GM19035 (cell line): Measurements from ENCODE around the gene RNF8.
"Not testable (repeated sequence)": the region's sequence is repeated elsewhere in the genome, so short reads cannot be mapped to it uniquely, and the experiment has no call there.

ENCODE experiments used
- ATAC-seq: cut with Tn5 transposase; IDR thresholded peaks from one replicate; pipeline ENCODE4 v1.9.1; 2021; ENCODE audit not compliant: unreplicated experiment

RNF8 gene

GRCh38 chr6:37353761-37354525 lies at the start of gene RNF8:
Gene RNF8, plus strand, starts transcription at chr6:37353983. Its CDS starts 182 bp downstream, at chr6:37354165.
- ATAC-seq: peak; percentile 93

GRCh38 chr6:37304766-37305165 lies 49.0 kb upstream of the RNF8 start:
- no peak for ATAC-seq

- no peak for ATAC-seq
Observed at GRCh38 chr6:37305841-37306425, 47.9 kb upstream of the RNF8 start.

GRCh38 chr6:37306624-37307222 lies 47.1 kb upstream of the RNF8 start:
- no peak for ATAC-seq

- not testable (repeated sequence) for ATAC-seq
Observed at GRCh38 chr6:37307484-37307883, 46.3 kb upstream of the RNF8 start.

GRCh38 chr6:37308069-37308815 lies 45.5 kb upstream of the RNF8 start:
- ATAC-seq: no peak

GRCh38 chr6:37309046-37309445 lies 44.7 kb upstream of the RNF8 start:
- no peak for ATAC-seq

GRCh38 chr6:37309692-37310091 lies 44.1 kb upstream of the RNF8 start:
- ATAC-seq: no peak

- no peak for ATAC-seq
Observed at GRCh38 chr6:37310966-37311365, 42.8 kb upstream of the RNF8 start.

- no peak for ATAC-seq
Observed at GRCh38 chr6:37311741-37312473, 41.9 kb upstream of the RNF8 start.

- no peak for ATAC-seq
Observed at GRCh38 chr6:37313723-37314486, 39.9 kb upstream of the RNF8 start.

GRCh38 chr6:37314487-37315156 lies 39.2 kb upstream of the RNF8 start:
- ATAC-seq: no peak

GRCh38 chr6:37315157-37315515 lies 38.6 kb upstream of the RNF8 start:
- ATAC-seq: no peak

- ATAC-seq: no peak
Observed at GRCh38 chr6:37316071-37316470, 37.7 kb upstream of the RNF8 start.

- ATAC-seq: no peak
Observed at GRCh38 chr6:37317312-37318038, 36.3 kb upstream of the RNF8 start.

GRCh38 chr6:37319156-37319555 lies 34.6 kb upstream of the RNF8 start:
- ATAC-seq: no peak

- ATAC-seq: no peak
Observed at GRCh38 chr6:37319856-37320480, 33.8 kb upstream of the RNF8 start.

GRCh38 chr6:37320646-37321045 lies 33.1 kb upstream of the RNF8 start:
- ATAC-seq: no peak

- no peak for ATAC-seq
Observed at GRCh38 chr6:37321101-37321500, 32.7 kb upstream of the RNF8 start.
